ENCODE measurements around the gene PRKCE.

PRKCE gene

GRCh38 chr2:45759310-45759851 is 107.9 kb downstream of the PRKCE start:
- DNase-seq: no peak

GRCh38 chr2:45761635-45762034 is 110.2 kb downstream of the PRKCE start:
- DNase-seq: no peak

- no peak for DNase-seq
Observed at GRCh38 chr2:45763255-45763654, 111.8 kb downstream of the PRKCE start.

GRCh38 chr2:45763797-45764196 is 112.3 kb downstream of the PRKCE start:
- no peak for DNase-seq

- no peak for DNase-seq
Observed at GRCh38 chr2:45765007-45765727, 113.7 kb downstream of the PRKCE start.

GRCh38 chr2:45765728-45766254 is 114.3 kb downstream of the PRKCE start:
- no peak for DNase-seq

- no peak for DNase-seq
Observed at GRCh38 chr2:45768208-45768607, 116.7 kb downstream of the PRKCE start.

GRCh38 chr2:45769056-45769455 is 117.6 kb downstream of the PRKCE start:
- no peak for DNase-seq

GRCh38 chr2:45769854-45770576 is 118.5 kb downstream of the PRKCE start:
- DNase-seq: no peak

- no peak for DNase-seq
Observed at GRCh38 chr2:45770811-45771210, 119.3 kb downstream of the PRKCE start.

- DNase-seq: no peak
Observed at GRCh38 chr2:45771261-45771660, 119.8 kb downstream of the PRKCE start.

- DNase-seq: no peak
Observed at GRCh38 chr2:45772038-45772437, 120.6 kb downstream of the PRKCE start.

GRCh38 chr2:45773909-45774308 is 122.4 kb downstream of the PRKCE start:
- no peak for DNase-seq

- DNase-seq: no peak
Observed at GRCh38 chr2:45774688-45775244, 123.3 kb downstream of the PRKCE start.

GRCh38 chr2:45776160-45776955 is 124.9 kb downstream of the PRKCE start:
- no peak for DNase-seq

- DNase-seq: no peak
Observed at GRCh38 chr2:45777996-45778719, 126.7 kb downstream of the PRKCE start.

GRCh38 chr2:45778720-45779171 is 127.3 kb downstream of the PRKCE start:
- DNase-seq: peak in 1 of 2 experiments; percentile 20

- DNase-seq: no peak
Observed at GRCh38 chr2:45780541-45781463, 129.3 kb downstream of the PRKCE start.

GRCh38 chr2:45781464-45781811 is 130.0 kb downstream of the PRKCE start:
- no peak for DNase-seq

GRCh38 chr2:45782436-45782835 is 131.0 kb downstream of the PRKCE start:
- DNase-seq: no peak

- no peak for DNase-seq
Observed at GRCh38 chr2:45782986-45783385, 131.5 kb downstream of the PRKCE start.
